Transverse colon (tissue), 4 donors: Measurements from ENCODE around the gene KIAA1614.

ENCODE experiments used
- POLR2A ChIP-seq: fragments of 450-650 bp; IDR thresholded peaks from one replicate; pipeline ENCODE4 v1.6.1; 2016; ENCODE audit warnings: antibody characterized with exemption, mild to moderate bottlenecking, moderate library complexity
- POLR2AphosphoS5 ChIP-seq, 3 donors: sonication (generic); formaldehyde crosslinking; IDR thresholded peaks; one replicate each; pipeline ENCODE4 v1.6.1; 2016; ENCODE audit warnings: antibody characterized with exemption in 3 of 3
- TF ChIP-seq, protein P1 (sequence below), 5 experiments: fragments of 200-600 bp in 3 of 5; fragments of 450-650 bp in 2 of 5; sonication (generic) in 3 of 5; IDR thresholded peaks; 1 replicate in 2 of 5; 2 replicates in 3 of 5; pipeline ENCODE4 v1.5.1; 2016 to 2017; ENCODE audit warnings: antibody characterized with exemption in 5 of 5, inconsistent platforms in 3 of 5, mild to moderate bottlenecking in 2 of 5, moderate library complexity in 1 of 5

DNA sequence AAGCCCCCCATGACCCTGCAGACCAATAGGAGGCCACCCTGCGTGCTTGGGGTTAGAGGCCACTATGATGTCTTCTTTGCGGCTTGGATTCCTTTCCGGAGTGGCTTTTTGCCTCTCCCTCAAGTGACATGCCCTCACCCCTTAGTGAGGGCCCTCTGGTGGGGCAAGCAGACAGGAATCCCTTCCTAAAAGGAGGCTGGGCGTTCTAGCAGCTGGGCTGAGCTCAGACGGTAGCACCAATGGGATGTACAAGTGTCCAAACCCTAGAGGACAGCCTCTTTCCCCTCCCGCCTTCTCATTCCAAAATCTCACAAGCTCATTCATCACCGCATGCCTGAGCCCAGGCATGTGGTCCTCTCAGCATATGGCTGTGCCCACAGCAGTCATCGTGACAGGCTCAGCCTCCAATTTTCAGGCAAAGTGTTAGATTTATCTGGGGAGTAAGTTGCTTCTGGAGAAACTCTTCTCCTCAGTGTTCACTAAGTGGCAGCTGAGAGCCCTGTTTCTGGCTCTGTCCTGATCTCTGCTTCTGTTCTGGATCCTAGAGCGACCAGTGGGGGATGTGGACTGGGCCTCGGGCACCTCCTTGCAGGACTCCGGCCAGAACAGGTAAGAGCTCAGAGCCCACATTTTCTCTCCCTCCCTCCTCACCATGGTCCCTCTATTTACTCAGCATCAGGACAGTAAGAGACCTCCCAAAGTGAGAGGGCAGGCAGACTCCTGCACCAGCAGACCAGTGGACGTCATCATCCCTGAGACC, 4.8 kb downstream of the KIAA1614 start:
- TF ChIP-seq, protein P1, sequence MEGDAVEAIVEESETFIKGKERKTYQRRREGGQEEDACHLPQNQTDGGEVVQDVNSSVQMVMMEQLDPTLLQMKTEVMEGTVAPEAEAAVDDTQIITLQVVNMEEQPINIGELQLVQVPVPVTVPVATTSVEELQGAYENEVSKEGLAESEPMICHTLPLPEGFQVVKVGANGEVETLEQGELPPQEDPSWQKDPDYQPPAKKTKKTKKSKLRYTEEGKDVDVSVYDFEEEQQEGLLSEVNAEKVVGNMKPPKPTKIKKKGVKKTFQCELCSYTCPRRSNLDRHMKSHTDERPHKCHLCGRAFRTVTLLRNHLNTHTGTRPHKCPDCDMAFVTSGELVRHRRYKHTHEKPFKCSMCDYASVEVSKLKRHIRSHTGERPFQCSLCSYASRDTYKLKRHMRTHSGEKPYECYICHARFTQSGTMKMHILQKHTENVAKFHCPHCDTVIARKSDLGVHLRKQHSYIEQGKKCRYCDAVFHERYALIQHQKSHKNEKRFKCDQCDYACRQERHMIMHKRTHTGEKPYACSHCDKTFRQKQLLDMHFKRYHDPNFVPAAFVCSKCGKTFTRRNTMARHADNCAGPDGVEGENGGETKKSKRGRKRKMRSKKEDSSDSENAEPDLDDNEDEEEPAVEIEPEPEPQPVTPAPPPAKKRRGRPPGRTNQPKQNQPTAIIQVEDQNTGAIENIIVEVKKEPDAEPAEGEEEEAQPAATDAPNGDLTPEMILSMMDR (IDR thresholded peaks at IDR 0.05) = no peak
- TF ChIP-seq POLR2AphosphoS5 (IDR thresholded peaks at IDR 0.05) = no peak
- TF ChIP-seq POLR2A = no peak
